WTC11 (cell line): ENCODE results near the gene DUSP3.

Source experiments
- ATF6 ChIP-seq: sonication (generic); formaldehyde crosslinking; IDR thresholded peaks from 2 replicates; pipeline ENCODE4 v1.8.1; 2023; ENCODE audit warnings: mild to moderate bottlenecking, missing genetic modification reagents
- CTCF ChIP-seq: fragments of 200-600 bp; IDR thresholded peaks from 2 replicates; pipeline ENCODE4 v1.8.0; 2022; ENCODE audit warnings: antibody characterized with exemption
- E2F5 ChIP-seq: sonication (generic); formaldehyde crosslinking; IDR thresholded peaks from 2 replicates; pipeline ENCODE4 v1.8.1; 2022; ENCODE audit warnings: mild to moderate bottlenecking, moderate library complexity, missing genetic modification reagents
- MAX ChIP-seq: sonication (generic); formaldehyde crosslinking; IDR thresholded peaks from 2 replicates; pipeline ENCODE4 v1.8.0; 2022; ENCODE audit warnings: mild to moderate bottlenecking, missing genetic modification reagents
- MLX ChIP-seq: sonication (generic); formaldehyde crosslinking; IDR thresholded peaks from 2 replicates; pipeline ENCODE4 v1.8.1; 2023; ENCODE audit warnings: mild to moderate bottlenecking, missing genetic modification reagents, moderate library complexity
- NR2C2 ChIP-seq: sonication (generic); formaldehyde crosslinking; IDR thresholded peaks from 2 replicates; pipeline ENCODE4 v1.8.0; 2022; ENCODE audit warnings: mild to moderate bottlenecking, missing genetic modification reagents
- TCF7 ChIP-seq: sonication (generic); formaldehyde crosslinking; IDR thresholded peaks from 2 replicates; pipeline ENCODE4 v1.8.0; 2022; ENCODE audit warnings: mild to moderate bottlenecking, low read depth, missing genetic modification reagents, moderate library complexity

GRCh38 chr17:43779145-43780125 lies 658 bp upstream of the DUSP3 start:
- TF ChIP-seq MAX (no peak), CTCF (no peak), E2F5 (CRISPR knock-in tag) (no peak), MLX (CRISPR knock-in tag) (no peak), ATF6 (CRISPR knock-in tag) (no peak), NR2C2 (CRISPR knock-in tag) (no peak), TCF7 (CRISPR knock-in tag) (no peak)
